Measurements from ENCODE around the gene NSUN6.

The NSUN6 gene, protein sequence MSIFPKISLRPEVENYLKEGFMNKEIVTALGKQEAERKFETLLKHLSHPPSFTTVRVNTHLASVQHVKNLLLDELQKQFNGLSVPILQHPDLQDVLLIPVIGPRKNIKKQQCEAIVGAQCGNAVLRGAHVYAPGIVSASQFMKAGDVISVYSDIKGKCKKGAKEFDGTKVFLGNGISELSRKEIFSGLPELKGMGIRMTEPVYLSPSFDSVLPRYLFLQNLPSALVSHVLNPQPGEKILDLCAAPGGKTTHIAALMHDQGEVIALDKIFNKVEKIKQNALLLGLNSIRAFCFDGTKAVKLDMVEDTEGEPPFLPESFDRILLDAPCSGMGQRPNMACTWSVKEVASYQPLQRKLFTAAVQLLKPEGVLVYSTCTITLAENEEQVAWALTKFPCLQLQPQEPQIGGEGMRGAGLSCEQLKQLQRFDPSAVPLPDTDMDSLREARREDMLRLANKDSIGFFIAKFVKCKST

DNA sequence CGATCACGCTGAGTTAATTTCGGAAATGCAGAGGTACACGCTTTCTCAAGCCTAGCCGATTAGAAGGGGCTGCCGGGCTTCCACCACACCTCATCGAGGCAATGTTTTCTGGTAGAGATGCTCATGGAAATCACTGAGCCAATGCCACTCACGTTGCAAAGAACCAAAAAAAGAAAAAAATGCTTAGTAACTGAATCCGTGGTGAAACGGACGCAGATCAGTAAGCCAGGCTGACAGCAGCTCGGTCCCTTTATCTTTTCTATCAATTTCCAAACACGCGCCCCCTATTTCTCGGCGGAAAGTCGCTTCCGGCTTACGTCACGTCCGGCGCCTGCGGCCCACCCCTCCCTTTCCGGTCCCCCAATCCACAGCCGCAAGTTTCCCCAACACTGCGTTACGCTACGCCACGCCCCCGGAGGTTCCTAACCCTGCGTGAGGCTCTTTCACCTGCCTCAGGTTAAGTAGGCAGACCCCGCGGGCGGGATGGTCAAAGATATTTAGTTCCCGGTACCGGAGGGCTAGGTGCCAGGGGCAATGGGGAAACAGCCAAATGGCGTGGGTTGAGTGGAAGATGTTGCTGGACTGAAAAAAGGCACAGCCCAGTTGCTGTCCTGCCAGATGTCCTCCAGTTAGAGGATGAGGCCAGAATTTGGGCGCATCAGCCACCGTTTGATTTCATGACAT is at the start of gene NSUN6:
TSS of gene NSUN6 (minus strand) at position 264 of the 684 bp plus-strand sequence. CDS start 384 bp downstream, outside the sequence.
- DNase-seq (ENCODE audit: low spot score): peak; percentile 93

DNA sequence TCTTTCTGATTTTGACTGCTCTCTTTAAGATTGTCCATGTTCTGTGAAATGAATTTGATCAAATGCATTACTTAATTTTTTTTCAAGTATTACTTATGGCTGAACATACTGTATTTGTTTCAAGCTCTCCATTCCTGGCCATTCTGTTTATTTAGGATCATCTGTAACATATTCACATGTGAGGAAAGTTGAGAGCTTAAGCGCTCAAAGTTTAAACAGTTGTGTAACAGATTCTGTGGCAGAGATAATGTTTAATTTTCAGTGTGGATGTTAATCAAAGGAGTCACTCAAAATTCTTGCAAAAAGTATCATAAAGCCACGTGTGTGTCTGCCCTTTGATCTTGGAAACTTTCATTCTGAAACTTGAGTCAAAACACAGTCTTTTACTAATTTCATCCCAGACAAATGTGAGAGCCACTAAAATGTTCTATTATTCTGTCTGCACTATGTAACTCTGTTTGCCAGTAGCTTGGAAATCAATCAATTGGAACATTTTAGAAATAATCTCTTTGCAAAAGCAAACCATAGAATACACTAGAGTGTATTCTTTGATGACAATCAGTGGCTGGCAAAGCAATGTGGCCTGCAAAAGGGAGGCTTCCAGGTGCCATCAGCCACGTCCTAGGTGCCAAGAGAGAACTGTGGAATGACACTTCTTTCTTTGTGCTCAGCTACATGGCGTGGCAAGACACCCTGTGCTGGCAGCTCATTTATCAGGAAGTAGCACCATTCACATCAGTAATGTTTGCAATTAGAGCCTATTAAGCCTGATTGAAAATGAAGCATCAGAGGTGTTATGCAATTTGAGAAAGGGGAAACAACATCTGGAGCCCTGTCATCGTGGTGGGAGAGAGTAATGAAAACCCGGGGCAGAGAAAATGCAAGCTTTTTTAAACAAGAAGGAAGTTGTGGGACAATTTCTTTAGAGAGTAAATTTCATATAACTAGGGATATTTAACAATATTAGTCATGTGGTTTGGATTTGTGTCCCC is 48.8 kb upstream of the NSUN6 start:
- DNase-seq (ENCODE audit: low spot score): no peak

DNA sequence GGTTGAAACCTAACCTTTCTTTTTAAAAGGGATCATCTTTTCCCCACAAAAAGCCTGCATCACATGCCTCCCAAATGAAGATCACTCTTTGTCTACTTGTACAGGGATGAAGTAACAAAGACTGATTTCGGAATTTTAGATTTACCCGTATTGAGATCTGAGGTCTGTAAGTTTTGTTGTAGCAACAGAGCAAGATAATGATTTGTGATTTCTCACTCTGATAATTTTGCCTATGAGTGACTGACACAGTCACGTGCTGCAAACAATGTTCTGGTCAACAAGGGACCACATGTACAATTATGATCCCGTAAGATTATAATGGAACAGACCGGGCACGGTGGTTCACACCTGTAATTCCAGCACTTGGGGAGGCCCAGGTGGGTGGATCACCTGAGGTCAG is 39.2 kb upstream of the NSUN6 start:
- DNase-seq (ENCODE audit: low spot score): no peak

DNA sequence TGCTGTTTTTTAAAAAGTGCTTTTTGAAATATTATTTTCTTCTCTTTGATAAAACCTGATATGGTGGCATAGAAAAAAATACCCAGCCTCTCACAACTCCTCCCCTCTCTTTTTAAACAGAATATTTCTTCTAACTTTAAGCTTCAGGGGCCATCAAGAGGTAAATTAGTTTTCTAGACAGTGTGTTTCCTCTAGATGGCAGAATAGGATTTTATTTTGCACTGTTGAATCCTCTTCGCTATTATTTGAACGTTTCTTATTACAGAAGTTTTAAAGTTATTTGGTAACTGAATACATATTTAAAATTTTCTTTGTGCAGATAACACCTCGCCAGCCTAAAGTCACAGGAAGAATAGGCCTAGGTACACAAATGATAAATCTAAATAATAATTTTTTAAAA is 38.1 kb upstream of the NSUN6 start:
- DNase-seq (ENCODE audit: low spot score): peak; percentile 41

DNA sequence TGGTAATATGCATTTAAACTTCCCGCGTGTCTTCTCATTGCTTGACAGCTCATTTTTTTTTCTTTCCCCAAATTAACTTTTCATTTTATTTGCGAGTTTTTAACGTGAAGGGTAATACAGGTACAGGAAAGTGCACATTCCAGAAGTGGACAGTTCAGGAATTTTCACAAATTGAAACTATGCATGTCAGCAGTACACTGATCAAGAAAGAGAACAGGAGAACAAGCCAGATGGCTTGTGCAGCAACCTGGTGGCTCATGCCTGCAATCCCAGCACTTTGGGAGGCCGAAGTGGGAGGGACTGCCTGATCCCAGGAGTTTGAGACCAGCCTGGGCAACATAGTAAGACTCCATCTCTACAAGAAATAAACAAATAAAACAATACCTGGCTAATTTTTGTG is 36.3 kb upstream of the NSUN6 start:
- no peak for DNase-seq (ENCODE audit: low spot score)

DNA sequence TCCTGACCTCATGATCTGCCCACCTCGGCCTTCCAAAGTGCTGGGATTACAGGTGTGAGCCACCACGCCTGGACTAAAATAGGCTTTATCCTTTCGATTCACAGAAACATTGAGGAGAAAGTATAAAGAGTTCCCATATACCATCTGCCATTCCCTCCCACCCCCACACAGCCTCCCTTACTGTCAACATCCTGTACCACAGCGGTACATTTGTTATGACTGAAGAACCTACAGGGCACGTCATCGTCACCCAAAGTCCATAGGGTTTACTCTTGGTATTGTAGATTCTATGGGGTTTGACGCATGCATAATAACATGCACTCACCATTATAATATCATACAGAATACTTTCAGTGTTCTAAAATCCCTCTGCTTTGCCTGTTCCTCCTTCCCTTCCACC is 35.8 kb upstream of the NSUN6 start:
- DNase-seq (ENCODE audit: low spot score): no peak

DNA sequence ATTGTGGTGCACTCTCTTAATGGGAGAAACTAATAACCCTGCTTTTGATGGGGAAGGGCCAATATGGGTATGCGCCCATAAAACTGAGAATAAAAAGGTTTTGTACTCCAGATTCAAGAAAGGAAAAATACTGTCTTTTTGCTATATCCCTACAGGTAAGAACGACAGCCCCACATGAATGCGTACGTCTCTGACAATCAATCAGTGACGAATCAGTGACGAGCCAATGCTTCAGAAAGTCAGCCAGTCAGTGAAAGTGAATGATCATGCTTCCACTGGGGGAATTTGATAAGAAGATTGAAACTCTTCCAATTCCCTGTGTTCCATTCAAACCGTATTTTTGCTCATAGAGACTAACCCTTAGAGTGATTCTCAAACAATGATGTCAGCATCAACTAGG is 34.2 kb upstream of the NSUN6 start:
- no peak for DNase-seq (ENCODE audit: low spot score)

DNA sequence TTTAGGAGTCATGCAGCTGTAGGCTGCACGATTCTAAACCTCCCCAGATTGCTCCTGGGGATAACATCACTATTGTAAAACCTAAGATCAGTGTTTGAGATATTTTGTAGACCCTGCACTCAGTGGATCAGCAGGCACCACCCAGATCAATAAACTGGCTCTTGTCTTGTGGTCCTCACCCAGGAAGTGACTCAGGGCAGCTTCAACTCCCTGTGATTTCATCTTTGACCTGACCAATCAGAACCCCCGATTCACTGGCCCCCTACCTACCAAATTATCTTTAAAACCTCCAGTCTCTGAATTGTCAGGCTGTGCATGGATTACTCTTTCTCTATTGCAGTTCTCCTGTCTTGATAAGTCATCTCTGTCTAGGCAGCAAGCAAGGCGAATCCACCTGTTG is 33.6 kb upstream of the NSUN6 start:
- DNase-seq (ENCODE audit: low spot score): no peak

DNA sequence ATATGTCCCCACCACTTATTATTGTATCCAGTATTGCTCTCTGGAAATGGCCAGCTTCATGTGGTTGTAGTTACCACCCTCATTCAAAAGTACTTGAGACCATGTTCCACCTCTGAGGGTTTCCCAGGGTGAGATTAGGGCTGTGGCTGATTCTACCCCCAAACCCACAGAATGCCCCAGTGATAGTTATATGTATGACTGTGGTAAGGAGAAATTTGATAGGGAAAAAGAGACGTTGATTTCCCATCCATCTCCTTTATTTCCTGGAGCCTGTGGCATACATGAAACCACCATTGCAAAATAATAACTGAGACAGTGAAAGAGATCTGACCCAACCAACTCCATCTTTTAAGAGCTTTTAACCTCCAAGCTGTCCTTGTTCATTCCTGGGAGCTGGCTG is 33.0 kb upstream of the NSUN6 start:
- DNase-seq (ENCODE audit: low spot score): no peak

DNA sequence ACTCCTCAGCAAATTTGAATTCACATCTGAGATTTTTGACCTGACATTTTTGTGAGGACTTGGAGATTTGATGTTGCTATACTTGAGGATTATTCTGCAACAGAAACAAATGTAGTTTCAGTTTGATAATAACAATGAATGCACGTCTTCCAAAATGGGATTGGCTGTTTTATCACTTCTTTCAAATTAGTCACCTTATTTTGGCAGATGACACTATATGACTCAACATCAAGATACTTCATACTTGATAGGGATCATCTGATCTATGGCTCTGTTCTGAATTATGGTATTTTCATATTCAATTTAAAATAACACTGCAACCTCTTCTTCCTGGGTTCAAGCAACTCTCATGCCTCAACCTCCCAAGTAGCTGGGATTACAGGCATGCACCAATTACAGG is 32.0 kb upstream of the NSUN6 start:
- no peak for DNase-seq (ENCODE audit: low spot score)

DNA sequence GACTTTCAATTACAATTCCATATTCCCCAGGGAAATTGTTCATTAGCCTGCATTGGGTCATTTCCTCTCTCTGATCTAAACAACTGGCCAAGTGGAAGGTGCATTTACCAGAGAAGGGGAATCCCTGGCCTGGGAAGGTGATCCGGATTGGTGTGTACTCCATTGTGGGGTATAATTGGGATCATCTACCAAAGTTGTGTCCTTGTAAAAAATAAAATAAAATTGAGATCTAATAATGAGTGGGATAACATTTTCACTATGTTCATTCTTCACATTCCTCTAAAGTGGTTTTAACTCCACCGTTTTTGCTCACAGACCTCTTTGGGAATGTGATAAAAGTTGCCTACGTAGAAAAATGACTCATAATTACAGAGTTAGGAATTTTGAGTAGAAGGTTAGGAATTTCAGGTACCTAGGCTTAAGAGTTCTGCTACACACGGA is 30.6 kb upstream of the NSUN6 start:
- no peak for DNase-seq (ENCODE audit: low spot score)

DNA sequence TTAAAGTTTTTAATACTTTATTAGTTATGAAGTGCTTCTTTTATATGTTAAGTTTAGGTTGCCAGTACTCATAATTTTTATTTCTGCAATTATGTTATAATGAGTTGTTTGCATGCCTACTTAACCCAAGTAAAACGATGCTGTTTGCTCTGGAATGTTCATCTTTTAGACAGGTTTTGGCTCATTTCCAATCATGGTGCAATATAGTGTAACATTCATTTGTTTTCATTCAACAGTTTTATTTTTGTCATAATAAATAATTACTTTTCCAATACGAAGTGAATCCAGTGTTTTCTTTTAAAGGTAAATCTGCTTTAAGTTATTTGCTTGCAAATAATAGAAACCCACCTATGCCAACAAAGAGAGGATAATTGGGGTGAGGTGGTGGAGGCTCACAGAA is 30.0 kb upstream of the NSUN6 start:
- no peak for DNase-seq (ENCODE audit: low spot score)

DNA sequence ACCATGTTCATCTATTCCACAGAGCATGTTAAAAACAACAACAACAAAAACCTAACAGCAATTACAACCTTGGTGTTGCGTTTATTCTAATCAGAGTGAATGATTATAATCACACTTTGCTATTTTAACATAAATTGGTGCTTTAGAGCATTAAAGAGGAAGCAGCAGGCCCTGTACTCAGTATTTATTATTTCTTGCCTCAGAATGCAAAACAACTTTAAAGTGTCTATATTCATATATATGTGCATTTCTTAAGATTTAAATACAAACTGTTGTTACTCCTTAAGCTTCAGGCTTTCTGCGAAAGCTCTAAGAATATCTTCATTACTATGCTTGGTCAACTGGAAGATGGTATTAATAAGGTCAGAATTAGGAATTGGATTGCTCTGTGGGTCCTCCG is 29.4 kb upstream of the NSUN6 start:
- no peak for DNase-seq (ENCODE audit: low spot score)

DNA sequence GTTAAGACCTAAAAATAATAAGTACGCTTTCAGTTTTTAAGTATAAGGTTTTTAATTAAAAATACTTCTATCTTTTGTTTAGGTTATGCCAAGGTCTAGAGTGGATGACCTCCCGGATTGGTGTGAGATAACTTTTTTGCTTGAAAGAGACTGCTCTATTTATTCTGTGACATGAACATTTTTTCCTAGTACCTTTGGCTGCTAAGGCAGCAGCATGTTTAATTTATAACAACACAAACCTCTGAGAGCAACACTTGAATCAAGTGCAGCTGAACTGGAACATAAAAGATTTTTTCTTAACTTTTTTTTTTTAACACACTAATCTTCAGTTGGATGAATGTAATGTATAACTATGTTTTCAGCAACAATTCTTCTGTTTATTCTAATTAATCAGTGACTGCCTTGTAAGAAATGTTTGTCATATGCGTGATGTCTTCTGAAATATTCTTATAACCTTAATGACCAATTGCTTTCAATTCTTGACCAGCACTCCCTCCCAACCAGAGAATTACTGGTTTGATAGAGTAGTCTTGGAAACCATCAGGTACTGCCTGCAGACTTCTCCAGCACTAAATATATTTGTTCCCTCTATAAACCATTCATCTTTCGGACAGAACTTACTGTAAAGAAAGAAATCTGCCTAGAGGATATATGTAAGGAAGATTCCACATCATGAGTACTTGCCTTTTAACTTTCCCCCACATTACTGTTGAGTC is 23.9 kb upstream of the NSUN6 start:
- DNase-seq (ENCODE audit: low spot score): no peak

DNA sequence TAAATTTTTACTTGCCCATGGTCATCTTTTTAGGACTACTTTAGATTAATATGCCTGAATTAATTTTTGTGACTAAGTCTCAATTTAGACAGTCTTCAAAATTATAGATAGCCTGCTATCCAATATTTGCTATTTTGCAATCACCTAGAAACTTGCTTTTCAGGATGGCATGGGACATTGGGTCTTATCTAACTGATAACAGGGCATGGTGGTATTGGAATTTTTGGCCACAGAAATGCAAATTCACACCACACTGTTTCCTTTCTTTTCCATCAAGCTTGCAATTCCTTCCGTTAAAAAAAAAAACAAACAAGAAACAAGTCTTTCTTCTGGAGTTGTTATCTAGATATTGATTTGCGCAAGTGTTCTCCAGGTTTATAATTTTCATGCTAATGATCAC is 16.6 kb upstream of the NSUN6 start:
- DNase-seq (ENCODE audit: low spot score): no peak

DNA sequence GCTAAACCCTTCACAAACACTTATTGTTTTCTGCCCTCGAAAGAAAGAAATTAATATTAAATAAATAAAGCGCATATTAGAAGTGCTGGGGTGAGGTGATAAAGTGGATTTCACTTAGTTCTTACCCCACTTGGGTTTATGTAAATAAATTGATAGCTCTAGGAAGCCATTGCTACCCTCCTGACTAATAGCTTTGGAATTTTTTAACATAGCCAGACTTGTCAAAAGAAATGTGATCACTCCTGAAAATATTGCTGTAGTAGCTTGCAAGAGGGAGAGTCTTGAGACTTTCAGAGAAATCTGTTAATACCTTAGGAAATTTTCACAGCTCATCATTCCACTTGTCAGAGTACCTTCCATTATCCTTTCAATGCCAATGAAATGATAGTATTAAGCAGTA is 15.4 kb upstream of the NSUN6 start:
- DNase-seq (ENCODE audit: low spot score): no peak

DNA sequence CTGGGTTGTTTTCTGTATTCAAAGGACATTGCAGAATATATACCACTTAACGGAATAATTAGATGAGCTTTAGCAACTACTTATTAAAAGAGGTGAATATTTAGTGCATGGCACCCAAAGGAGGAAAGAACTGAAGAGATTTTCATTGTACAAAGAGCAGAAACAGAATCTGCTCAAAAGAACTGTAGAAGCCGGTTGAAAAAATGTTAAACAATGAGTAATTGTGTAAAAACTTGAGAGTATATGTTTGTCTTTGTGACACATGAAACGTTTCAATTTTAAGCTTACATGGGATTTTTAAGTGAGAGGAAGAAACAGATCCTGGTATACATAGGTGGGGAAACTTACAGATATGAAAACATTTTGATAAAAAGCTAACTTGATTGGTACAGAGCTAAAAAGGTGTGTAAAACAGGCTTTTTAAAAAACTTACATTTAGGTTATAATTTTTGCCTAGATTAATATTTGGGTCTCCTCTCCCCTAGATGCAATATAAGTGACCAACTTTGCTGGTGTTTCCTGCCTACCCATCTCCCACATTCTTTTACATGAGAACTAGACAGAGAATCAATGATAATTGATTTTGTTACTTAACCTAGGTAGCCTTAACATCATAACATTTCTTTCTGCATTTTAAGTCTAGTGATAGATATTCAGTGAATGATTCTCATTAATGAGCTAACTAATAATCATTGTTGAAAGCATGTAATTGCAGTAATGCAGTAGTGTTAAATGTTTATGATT is 14.6 kb upstream of the NSUN6 start:
- DNase-seq (ENCODE audit: low spot score): no peak

DNA sequence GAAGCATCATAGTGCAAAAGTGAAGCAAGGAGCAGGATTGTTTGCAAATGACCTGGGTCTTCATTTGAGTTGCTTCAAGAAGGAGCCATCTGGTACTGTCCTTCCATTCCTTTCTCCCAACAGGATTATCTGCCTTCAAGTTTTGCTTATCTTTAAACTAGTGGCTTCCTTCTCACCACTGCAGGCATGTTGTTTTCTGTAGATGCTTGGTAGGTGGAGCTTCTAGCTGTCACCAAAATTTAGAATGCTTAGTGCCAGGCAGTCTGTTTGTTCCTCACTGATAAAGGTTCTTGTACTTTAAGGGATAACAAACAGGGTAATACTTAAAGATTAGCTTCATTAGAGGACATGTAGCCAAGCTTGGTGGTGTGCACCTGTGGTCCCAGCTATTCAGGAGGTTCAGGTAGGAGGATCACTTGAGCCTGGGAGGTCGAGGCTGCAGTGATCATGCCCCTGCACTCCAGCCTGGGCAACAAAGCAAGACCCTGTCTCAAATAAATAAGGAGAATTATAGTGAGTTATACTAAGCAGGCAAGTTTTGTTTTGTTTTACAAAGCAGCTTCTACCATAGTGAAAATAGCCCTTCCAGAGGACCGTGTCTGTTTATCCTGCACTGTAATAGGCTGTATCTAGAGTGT is 13.6 kb upstream of the NSUN6 start:
- no peak for DNase-seq (ENCODE audit: low spot score)

DNA sequence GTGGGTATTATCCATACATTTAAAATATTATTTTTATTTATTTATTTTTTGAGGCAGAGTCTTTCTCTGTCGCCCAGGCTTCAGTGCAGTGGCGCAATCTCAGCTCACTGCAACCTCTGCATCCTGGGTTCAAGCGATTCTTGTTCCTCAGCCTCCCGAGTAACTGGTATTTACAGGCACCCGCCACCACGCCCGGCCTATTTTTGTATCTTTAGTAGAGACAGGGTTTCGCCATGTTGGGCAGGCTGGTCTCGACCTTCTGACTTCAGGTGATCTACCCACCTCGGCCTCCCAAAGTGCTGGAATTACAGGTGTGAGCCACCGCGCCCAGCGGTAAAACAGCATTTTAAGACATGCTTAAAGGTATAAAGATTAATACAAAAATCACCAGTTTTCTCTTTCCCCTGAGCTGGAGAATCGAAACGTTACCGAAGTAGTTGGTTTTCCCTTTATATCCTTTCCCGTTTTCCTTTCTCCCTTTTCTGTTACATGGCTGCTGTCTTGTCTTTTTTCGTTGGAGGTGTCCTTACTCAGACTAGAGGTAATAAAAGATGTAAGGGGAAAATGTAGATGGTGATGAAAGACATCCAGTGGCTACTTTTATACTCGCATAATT is 9.5 kb upstream of the NSUN6 start:
- DNase-seq (ENCODE audit: low spot score): no peak

Data from NAMALWA (cell line).